Keratinocyte (primary cell): Measurements from ENCODE around the gene ABI2.

ENCODE experiments used
- EZH2 ChIP-seq: IDR thresholded peaks from one replicate; pipeline ENCODE4 v1.6.1; 2012; ENCODE audit warnings: inconsistent platforms, mild to moderate bottlenecking, low read length, moderate library complexity
- TF ChIP-seq, protein P1 (sequence below), 3 experiments: IDR thresholded peaks in 1 of 3; conservative IDR thresholded peaks in 1 of 3; optimal IDR thresholded peaks in 1 of 3; 2 replicates in 2 of 3; 3 replicates in 1 of 3; pipeline versions ENCODE3 to v1.5.1; 2011; ENCODE audit warnings: low read length in 3 of 3, mild to moderate bottlenecking in 3 of 3, moderate library complexity in 2 of 3, control low read depth in 1 of 3, inconsistent platforms in 1 of 3; ENCODE audit not compliant: insufficient read depth in 2 of 3; ENCODE audit errors: extremely low read depth in 1 of 3

GRCh38 chr2:203366639-203367466, 38.7 kb downstream of the ABI2 start:
- TF ChIP-seq, protein P1, sequence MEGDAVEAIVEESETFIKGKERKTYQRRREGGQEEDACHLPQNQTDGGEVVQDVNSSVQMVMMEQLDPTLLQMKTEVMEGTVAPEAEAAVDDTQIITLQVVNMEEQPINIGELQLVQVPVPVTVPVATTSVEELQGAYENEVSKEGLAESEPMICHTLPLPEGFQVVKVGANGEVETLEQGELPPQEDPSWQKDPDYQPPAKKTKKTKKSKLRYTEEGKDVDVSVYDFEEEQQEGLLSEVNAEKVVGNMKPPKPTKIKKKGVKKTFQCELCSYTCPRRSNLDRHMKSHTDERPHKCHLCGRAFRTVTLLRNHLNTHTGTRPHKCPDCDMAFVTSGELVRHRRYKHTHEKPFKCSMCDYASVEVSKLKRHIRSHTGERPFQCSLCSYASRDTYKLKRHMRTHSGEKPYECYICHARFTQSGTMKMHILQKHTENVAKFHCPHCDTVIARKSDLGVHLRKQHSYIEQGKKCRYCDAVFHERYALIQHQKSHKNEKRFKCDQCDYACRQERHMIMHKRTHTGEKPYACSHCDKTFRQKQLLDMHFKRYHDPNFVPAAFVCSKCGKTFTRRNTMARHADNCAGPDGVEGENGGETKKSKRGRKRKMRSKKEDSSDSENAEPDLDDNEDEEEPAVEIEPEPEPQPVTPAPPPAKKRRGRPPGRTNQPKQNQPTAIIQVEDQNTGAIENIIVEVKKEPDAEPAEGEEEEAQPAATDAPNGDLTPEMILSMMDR (optimal IDR thresholded peaks at IDR 0.05 in 1 of 3, IDR thresholded peaks at IDR 0.05 in 1 of 3, conservative IDR thresholded peaks at IDR 0.05 in 1 of 3; ENCODE audit: extremely low read depth in 1 of 3, insufficient read depth in 2 of 3, low read length in 3 of 3), result no peak
- TF ChIP-seq EZH2, result no peak
